K562 (cell line): Measurements from ENCODE around the gene IL6R. TPM values are rescaled to one million over a fixed set of nuclear protein-coding genes. Genes with fewer than 3 reads are reported as not detected.

Experiments
- ATAC-seq: fragments of 200-7000 bp; cut with Tn5 transposase; 3 replicates; pipeline ENCODE4 v1.9.1; 2020; ENCODE audit warnings: moderate library complexity
- BruUV-seq: library from RNA; stranded (reverse); fragments of 400-500 nt; replicated peaks from 2 replicates; lab custom pipeline; 2021; lab: Mats Ljungman, UMichigan
- CTCF ChIA-PET: fragments of 300-600 bp; formaldehyde crosslinking; extraction: SDS; loops from one replicate; lab custom pipeline; 2021; ENCODE audit warnings: low intra/inter-chr PET ratio; lab: Yijun Ruan, JAX
- POLR2A ChIA-PET: fragments of 300-600, 350-650 bp; sonication (Branson Sonifier 250); formaldehyde crosslinking; extraction: SDS; loops from one replicate; lab custom pipeline; 2021; ENCODE audit warnings: antibody characterized with exemption, inconsistent platforms; lab: Yijun Ruan, JAX
- DNase-seq, 4 experiments: peaks; one replicate each; pipeline versions ENCODE4 v3.0.0 to v3.0.0-alpha.2; 2011 to 2018; ENCODE audit warnings: low spot score in 3 of 4, mixed read lengths in 3 of 4; ENCODE audit errors: extremely low read depth in 1 of 4
- FAIRE-seq: peaks from 2 replicates; lab custom pipeline; 2011; peaks lifted over from hg19 to GRCh38; lab: Jason Lieb, UNC
- H2AFZ ChIP-seq: 2 replicates; pipeline ENCODE4 v1.6.0; 2011; ENCODE audit warnings: low read depth, low read length, control low read depth, inconsistent platforms
- H3K27ac ChIP-seq: fragments of 200-600 bp; 3 replicates; pipeline ENCODE4 v1.8.0; 2011; ENCODE audit warnings: low read depth, mild to moderate bottlenecking, control low read depth, inconsistent platforms, low read length, moderate library complexity, mixed read lengths; ENCODE audit errors: extremely low read depth
- H3K27me3 ChIP-seq, 2 experiments: fragments of 300-600 bp in 1 of 2; 2 replicates in 1 of 2; 3 replicates in 1 of 2; pipeline versions ENCODE4 v1.6.0 to v1.8.0; 2011; ENCODE audit warnings: inconsistent platforms in 2 of 2, low read length in 2 of 2, mild to moderate bottlenecking in 1 of 2, mixed read lengths in 1 of 2, moderate library complexity in 1 of 2; ENCODE audit not compliant: control insufficient read depth in 2 of 2, insufficient read depth in 2 of 2
- H3K36me3 ChIP-seq: fragments of 300-600 bp; 3 replicates; pipeline ENCODE4 v1.8.0; 2011; ENCODE audit warnings: mild to moderate bottlenecking, low read length, inconsistent platforms; ENCODE audit not compliant: control insufficient read depth, insufficient read depth
- H3K4me1 ChIP-seq, 2 experiments: fragments of 200-600 bp in 1 of 2; replicated peaks in 1 of 2; 2 replicates in 1 of 2; 3 replicates in 1 of 2; pipeline versions ENCODE4 v1.5.1 to v1.8.0; 2011; ENCODE audit warnings: inconsistent platforms in 2 of 2, low read length in 2 of 2, mild to moderate bottlenecking in 1 of 2, mixed read lengths in 1 of 2, moderate library complexity in 1 of 2; ENCODE audit not compliant: control insufficient read depth in 2 of 2, insufficient read depth in 2 of 2
- H3K4me2 ChIP-seq: 2 replicates; pipeline ENCODE4 v1.6.1; 2011; ENCODE audit warnings: low read length, control low read depth, inconsistent platforms, mixed read lengths; ENCODE audit not compliant: insufficient read depth
- H3K4me3 ChIP-seq: fragments of 200-600 bp; sonication (generic), shearing (Covaris generic); 2 replicates; pipeline ENCODE4 v1.5.1; 2016; ENCODE audit warnings: control low read depth, inconsistent platforms
- H3K79me2 ChIP-seq: fragments of 200-600 bp; 3 replicates; pipeline ENCODE4 v1.8.0; 2011; ENCODE audit warnings: low read length, inconsistent platforms; ENCODE audit not compliant: control insufficient read depth, insufficient read depth
- H3K9ac ChIP-seq, 2 experiments: 2 replicates each; pipeline versions ENCODE4 v1.6.0 to v1.6.1; 2011; ENCODE audit warnings: low read depth in 2 of 2, low read length in 2 of 2, control low read depth in 1 of 2, inconsistent platforms in 1 of 2, mild to moderate bottlenecking in 1 of 2, mixed read lengths in 1 of 2; ENCODE audit not compliant: insufficient read depth in 1 of 2
- H3K9me1 ChIP-seq: one replicate; pipeline ENCODE4 v1.6.0; 2011; ENCODE audit warnings: inconsistent platforms, mild to moderate bottlenecking, low read length, moderate library complexity; ENCODE audit not compliant: control insufficient read depth, insufficient read depth
- H3K9me3 ChIP-seq: replicated peaks from 2 replicates; pipeline ENCODE4 v1.5.1; 2011; ENCODE audit warnings: low read depth, low read length, inconsistent platforms; ENCODE audit not compliant: control insufficient read depth, insufficient read depth
- H4K20me1 ChIP-seq: replicated peaks from 2 replicates; pipeline ENCODE4 v1.6.1; 2011; ENCODE audit warnings: low read length, inconsistent platforms, mixed read lengths; ENCODE audit not compliant: control insufficient read depth, insufficient read depth
- ATF7 ChIP-seq: fragments of 450-650 bp; IDR thresholded peaks from 2 replicates; pipeline ENCODE4 v1.7.1; 2014; ENCODE audit warnings: mild to moderate bottlenecking, moderate library complexity
- BACH1 ChIP-seq: fragments of 200-800 bp; sonication (Bioruptor generic); IDR thresholded peaks from 2 replicates; pipeline ENCODE4 v1.6.1; 2016; ENCODE audit warnings: missing genetic modification characterization, missing compliant biosample characterization
- NCOA2 ChIP-seq, 2 experiments: fragments of 450-650 bp; IDR thresholded peaks; 2 replicates each; pipeline ENCODE4 v1.6.1; 2018; ENCODE audit warnings: mild to moderate bottlenecking in 2 of 2, moderate library complexity in 1 of 2; ENCODE audit not compliant: partially characterized antibody in 2 of 2
- NR2C2 ChIP-seq, 2 experiments: fragments of 200-800 bp in 1 of 2; sonication (Bioruptor generic) in 1 of 2; sonication (generic) in 1 of 2; formaldehyde crosslinking in 1 of 2; IDR thresholded peaks; 2 replicates each; pipeline versions ENCODE4 v1.6.1 to v1.8.0; 2016 to 2022; ENCODE audit warnings: mild to moderate bottlenecking in 1 of 2, missing compliant biosample characterization in 1 of 2, missing genetic modification characterization in 1 of 2, missing genetic modification reagents in 1 of 2
- PBX2 ChIP-seq, 2 experiments: IDR thresholded peaks in 1 of 2; conservative IDR thresholded peaks in 1 of 2; 2 replicates each; pipeline ENCODE4 v1.6.1; 2016; ENCODE audit warnings: low read depth in 2 of 2, mild to moderate bottlenecking in 1 of 2, missing compliant biosample characterization in 1 of 2, missing genetic modification characterization in 1 of 2, moderate library complexity in 1 of 2
- USF2 ChIP-seq: sonication (generic); formaldehyde crosslinking; IDR thresholded peaks from 2 replicates; pipeline ENCODE4 v1.5.0; 2020; ENCODE audit warnings: missing genetic modification reagents
- ZBTB11 ChIP-seq, 3 experiments: fragments of 200-800 bp in 1 of 3; fragments of 250-450 bp in 1 of 3; fragments of 450-650 bp in 1 of 3; sonication (Bioruptor Pico) in 1 of 3; sonication (Bioruptor generic) in 1 of 3; formaldehyde crosslinking in 1 of 3; IDR thresholded peaks; 2 replicates each; pipeline versions ENCODE4 v1.6.1 to v1.8.0; 2016 to 2022; ENCODE audit warnings: mild to moderate bottlenecking in 2 of 3, missing genetic modification characterization in 2 of 3, missing compliant biosample characterization in 1 of 3, moderate library complexity in 1 of 3
- ZNF518B ChIP-seq: fragments of 250-450 bp; sonication (Bioruptor Pico); IDR thresholded peaks from 2 replicates; pipeline ENCODE4 v1.5.0; 2021; ENCODE audit warnings: mild to moderate bottlenecking, moderate library complexity
- WGBS: fragments of 100-300 bp; shearing (Covaris generic); methylation state at CpG from one replicate; pipeline ENCODE4 v1.1.6; 2016; ENCODE audit warnings: low coverage, mixed read lengths; ENCODE audit not compliant: insufficient coverage; ENCODE audit errors: missing lambda C conversion rate; 5-methylcytosine and 5-hydroxymethylcytosine counted together
- in situ Hi-C: fragments of 300-500 bp; cut with MboI; formaldehyde crosslinking; loops from 4 replicates; pipeline ENCODE4 v1.15.0; 2018; ENCODE audit warnings: inconsistent platforms, mixed read lengths
- intact Hi-C: fragments of 100-400 bp; cut with micrococcal nuclease; formaldehyde crosslinking; loops from 2 replicates; pipeline ENCODE4 v1.14.2; 2022
- polyA plus RNA-seq, 8 experiments: library from polyadenylated mRNA; depleted of rRNA in 4 of 8; stranded (reverse) in 5 of 8; unstranded in 3 of 8; fragments of >200 nt; fragmentation: Nextera tagmentation in 2 of 8; fragmentation: Illumina TruSeq in 1 of 8; extraction: Ambion mirVana in 2 of 8; extraction: Trizol in 1 of 8; gene quantifications; 2 replicates each; pipeline versions ENCODE4 v1.2.1 to v1.2.3, GENCODE V29; 2011 to 2014; ENCODE audit warnings: inconsistent platforms in 1 of 8, missing spikeins in 1 of 8
- total RNA-seq, 7 experiments: library from RNA; depleted of rRNA in 6 of 7; stranded (reverse); fragments of >200 nt in 6 of 7; fragmentation: Illumina TruSeq in 2 of 7; extraction: Trizol in 2 of 7; gene quantifications; 2 replicates each; pipeline versions ENCODE4 v1.2.1 to v1.2.3, GENCODE V29; 2011 to 2021; ENCODE audit warnings: low replicate concordance in 1 of 7

Gene IL6R
- total and polyA plus RNA-seq, 9 of the 15 experiments (the other 6 are each of a cell fraction or from before 2014, with no cell fraction given): 0.05 to 1.1 (median 0.11) TPM; not detected in 2

GRCh38 chr1:154441241-154441888 lies 36.2 kb downstream of the IL6R start:
- H3K9me3 ChIP-seq: no peaks in the 10 kb centered on the region
- POLR2A ChIA-PET: interaction anchor here (0.6 to 0.7 kb wide), 2 partner anchors 391 to 450 kb away, joined by 3 to 4 read pairs; no protein-coding TSS in a partner anchor
- 8% methylated on average over 8 of the region's 8 CpGs for WGBS
- no peak overlapping the region for H2AFZ ChIP-seq
- no peak overlapping the region for H3K4me2 ChIP-seq
- peaks cover 5 to 7% of the 10 kb centered on the region in 2 experiments; a peak in 4 of 5 replicates for H3K4me1 ChIP-seq
- no peak for ATAC-seq
- no peak overlapping the region for H3K27ac ChIP-seq
- H3K9me1 ChIP-seq: no peaks in the 10 kb centered on the region
- BruUV-seq: no TSS peak
- no peak for FAIRE-seq
- CTCF ChIA-PET: no interaction called here
- peaks cover 11 to 30% of the 10 kb centered on the region in 2 experiments for H3K27me3 ChIP-seq
- intact Hi-C loops: no loop called here
- H3K79me2 ChIP-seq: no peaks in the 10 kb centered on the region
- in situ Hi-C loops: no loop called here
- DNase-seq: no peak
- no peak overlapping the region for H3K9ac ChIP-seq
- H3K36me3 ChIP-seq: no peaks in the 10 kb centered on the region
- 0 out of 2 replicates have a peak, but pooled peaks cover 3% of the 10 kb centered on the region for H4K20me1 ChIP-seq
- H3K4me3 ChIP-seq: no peak overlapping the region
- TF ChIP-seq NR2C2 (CRISPR knock-in tag; IDR thresholded peaks at IDR 0.05) (no peak), NR2C2 (tag; IDR thresholded peaks at IDR 0.05) (no peak), USF2 (no peak), ATF7 (no peak), ZBTB11 (CRISPR knock-in tag; IDR thresholded peaks at IDR 0.05) (no peak), ZNF518B (CRISPR knock-in tag) (no peak), PBX2 (CRISPR knock-in tag; IDR thresholded peaks at IDR 0.05; ENCODE audit: low read depth) (no peak), PBX2 (tag; conservative IDR thresholded peaks at IDR 0.05; ENCODE audit: low read depth) (no peak), BACH1 (tag) (no peak), NCOA2 (IDR thresholded peaks at IDR 0.05; ENCODE audit: partially characterized antibody in 2 of 2) (no peak)
